AG04449 (cell line): ENCODE measurements around the gene TMED9.
A peak's percentile ranks its signal among the peaks of the same experiment; 100 is the strongest.

Experiments used
- CTCF ChIA-PET: fragments of 350-600 bp; formaldehyde crosslinking; extraction: SDS; loops from one replicate; lab custom pipeline; 2021; ENCODE audit warnings: antibody characterized with exemption; lab: Yijun Ruan, JAX
- POLR2A ChIA-PET: fragments of 400-600, 350-600 bp; formaldehyde crosslinking; extraction: SDS; loops from one replicate; lab custom pipeline; 2020; ENCODE audit warnings: antibody characterized with exemption, inconsistent platforms; lab: Yijun Ruan, JAX
- DNase-seq: peaks from one replicate; pipeline ENCODE4 v3.0.0-alpha.2; 2010; ENCODE audit warnings: low read depth, low spot score
- H3K4me3 ChIP-seq: 2 replicates; pipeline ENCODE4 v1.5.1; 2011; ENCODE audit warnings: low read depth, mild to moderate bottlenecking, control low read depth, low read length
- CTCF ChIP-seq: IDR thresholded peaks from one replicate; pipeline ENCODE4 v1.5.1; 2011; ENCODE audit warnings: mild to moderate bottlenecking, moderate library complexity, low read length, control low read depth, inconsistent platforms; ENCODE audit not compliant: insufficient read depth; ENCODE audit errors: missing control alignments

Gene TMED9

GRCh38 chr5:177592010-177592834 is at the start of gene TMED9:
TSS of gene TMED9 (plus strand) at chr5:177592203. CDS start at chr5:177592215, 12 bp downstream.
- ChIA-PET CTCF (interaction anchor here (0.8 to 2.8 kb wide), 5 partner anchors 16 to 202 kb away, joined by 3 to 16 read pairs (median 3); no protein-coding TSS in a partner anchor), POLR2A (interaction anchor here (0.6 to 2.0 kb wide), 7 partner anchors 8 to 97 kb away, joined by 3 to 10 read pairs (median 4); no protein-coding TSS in a partner anchor)
- H3K4me3 ChIP-seq, result peak within 1 kb of the TSS; percentile 98
- no peak for TF ChIP-seq CTCF
- DNase-seq, result no peak

GRCh38 chr5:177542816-177543465 is 49.1 kb upstream of the TMED9 start:
- H3K4me3 ChIP-seq, result no peak overlapping the region
- no peak for TF ChIP-seq CTCF
- ChIA-PET CTCF (interaction anchor here (0.8 to 1.7 kb wide), 3 partner anchors 10 to 42 kb away, joined by 3 to 6 read pairs (median 5); no protein-coding TSS in a partner anchor), POLR2A (no interaction called here)
- no peak for DNase-seq

- ChIA-PET CTCF (interaction anchor here (1.3 to 2.7 kb wide), 6 partner anchors 8 to 62 kb away, joined by 3 to 15 read pairs (median 6); no protein-coding TSS in a partner anchor), POLR2A (interaction anchor here (0.6 to 2.6 kb wide), 7 partner anchors 8 to 54 kb away, joined by 3 to 29 read pairs (median 13); partner anchors contain the start of genes B4GALT7, DDX41 and PDLIM7)
- no peak overlapping the region for H3K4me3 ChIP-seq
- peak; percentile 56 for DNase-seq
- no peak for TF ChIP-seq CTCF
Observed at GRCh38 chr5:177545487-177546257, 46.3 kb upstream of the TMED9 start.

GRCh38 chr5:177546258-177546741 is 45.7 kb upstream of the TMED9 start:
- ChIA-PET CTCF (interaction anchor here (1.1 to 2.7 kb wide), 6 partner anchors 9 to 61 kb away, joined by 3 to 15 read pairs (median 6); partner anchors contain the start of gene TMED9), POLR2A (interaction anchor here (1.0 to 2.6 kb wide), 7 partner anchors 9 to 98 kb away, joined by 4 to 29 read pairs (median 13); partner anchors contain the start of genes B4GALT7, DDX41 and PDLIM7)
- peak; percentile 94 for DNase-seq
- peak; percentile 17 for TF ChIP-seq CTCF
- no peak overlapping the region for H3K4me3 ChIP-seq

GRCh38 chr5:177547736-177548135 is 44.3 kb upstream of the TMED9 start:
- no peak for DNase-seq
- CTCF ChIA-PET, result interaction anchor here (0.9 to 2.2 kb wide), 6 partner anchors 10 to 77 kb away, joined by 4 to 6 read pairs (median 5); no protein-coding TSS in a partner anchor
- no peak overlapping the region for H3K4me3 ChIP-seq
- no peak for TF ChIP-seq CTCF
- POLR2A ChIA-PET, result interaction anchor here (1.0 to 2.6 kb wide), 3 partner anchors 10 to 53 kb away, joined by 4 to 13 read pairs (median 5); partner anchors contain the start of gene PDLIM7
